ENCODE data around the gene ARHGAP6.

Gene ARHGAP6

DNA sequence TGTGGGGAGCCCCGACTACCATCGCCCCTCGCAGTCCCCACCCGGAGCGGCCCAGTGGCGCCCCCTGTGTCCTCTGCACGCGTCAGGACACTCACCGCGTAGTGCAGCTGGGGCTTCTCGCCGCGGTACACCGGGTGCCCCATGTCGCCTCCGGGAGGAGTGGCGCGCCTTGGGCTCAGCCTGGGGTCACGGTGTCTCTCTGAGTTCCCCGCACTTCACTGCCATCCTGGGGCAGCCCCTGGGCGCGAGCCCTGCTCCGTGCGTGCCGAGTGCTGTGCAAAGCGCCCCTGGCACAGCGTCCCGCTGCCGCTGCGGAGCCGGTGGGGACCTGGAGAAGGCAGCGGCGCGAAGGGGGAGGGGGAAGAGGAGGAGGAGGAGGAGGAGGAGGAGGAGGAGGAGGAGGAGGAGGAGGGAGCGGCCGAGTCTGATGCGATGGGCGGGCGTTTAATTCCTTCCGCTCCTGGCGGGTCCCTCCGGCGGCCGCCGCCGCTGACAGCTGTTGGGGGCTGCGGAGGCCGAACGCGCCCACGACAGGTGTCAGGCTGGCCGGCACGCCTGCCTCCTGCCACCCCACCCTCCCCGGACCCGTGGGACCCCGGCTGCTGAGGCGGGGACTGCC lies 238.2 kb downstream of the ARHGAP6 start:
- H2AFZ ChIP-seq (ENCODE audit: low read depth) = peak overlapping the region; percentile 75

GRCh38 chrX:11426712-11427452 lies 238.8 kb downstream of the ARHGAP6 start:
- H3K9ac ChIP-seq = peak overlapping the region; percentile 81
- H3K4me3 ChIP-seq (IDR thresholded peaks at IDR 0.05; ENCODE audit: insufficient read depth, low read depth, low read length) = peak overlapping the region; percentile 37
- H3K4me2 ChIP-seq = peak overlapping the region; percentile 82
- H3K27me3 ChIP-seq (ENCODE audit: insufficient read depth, low read depth) = no peaks in the 10 kb centered on the region
- H3K79me2 ChIP-seq (ENCODE audit: insufficient read depth, low read depth) = peaks cover 38% of the 10 kb centered on the region
- peak overlapping the region; percentile 75 for H2AFZ ChIP-seq (ENCODE audit: low read depth)
- H3K4me1 ChIP-seq (ENCODE audit: low read depth, poor library complexity, severe bottlenecking) = peaks cover 65% of the 10 kb centered on the region
- TF ChIP-seq CTCF (conservative IDR thresholded peaks at IDR 0.05; ENCODE audit: low read depth, low read length) = no peak; the same call in 1 of the 2 replicates
- H3K36me3 ChIP-seq (ENCODE audit: insufficient read depth) = no peaks in the 10 kb centered on the region
- H4K20me1 ChIP-seq (ENCODE audit: insufficient read depth) = no peaks in the 10 kb centered on the region
- peak overlapping the region; percentile 74 for H3K27ac ChIP-seq

More for the DNA sequence above, 238.2 kb downstream of the ARHGAP6 start:
- no peaks in the 10 kb centered on the region for H3K36me3 ChIP-seq (ENCODE audit: insufficient read depth)
- peak overlapping the region; percentile 37 for H3K4me3 ChIP-seq (IDR thresholded peaks at IDR 0.05; ENCODE audit: insufficient read depth, low read depth, low read length)
- H4K20me1 ChIP-seq (ENCODE audit: insufficient read depth) = no peaks in the 10 kb centered on the region
- no peaks in the 10 kb centered on the region for H3K27me3 ChIP-seq (ENCODE audit: insufficient read depth, low read depth)
- H3K79me2 ChIP-seq (ENCODE audit: insufficient read depth, low read depth) = peaks cover 31% of the 10 kb centered on the region
- peak overlapping the region; percentile 81 for H3K9ac ChIP-seq
- H3K27ac ChIP-seq = peak overlapping the region; percentile 74
- H3K4me2 ChIP-seq = peak overlapping the region; percentile 82; the same call in 1 of the 2 replicates
- peaks cover 58% of the 10 kb centered on the region for H3K4me1 ChIP-seq (ENCODE audit: low read depth, poor library complexity, severe bottlenecking)
- TF ChIP-seq CTCF (conservative IDR thresholded peaks at IDR 0.05; ENCODE audit: low read depth, low read length) = peak; percentile 66; the same call in 1 of the 2 replicates

DNA sequence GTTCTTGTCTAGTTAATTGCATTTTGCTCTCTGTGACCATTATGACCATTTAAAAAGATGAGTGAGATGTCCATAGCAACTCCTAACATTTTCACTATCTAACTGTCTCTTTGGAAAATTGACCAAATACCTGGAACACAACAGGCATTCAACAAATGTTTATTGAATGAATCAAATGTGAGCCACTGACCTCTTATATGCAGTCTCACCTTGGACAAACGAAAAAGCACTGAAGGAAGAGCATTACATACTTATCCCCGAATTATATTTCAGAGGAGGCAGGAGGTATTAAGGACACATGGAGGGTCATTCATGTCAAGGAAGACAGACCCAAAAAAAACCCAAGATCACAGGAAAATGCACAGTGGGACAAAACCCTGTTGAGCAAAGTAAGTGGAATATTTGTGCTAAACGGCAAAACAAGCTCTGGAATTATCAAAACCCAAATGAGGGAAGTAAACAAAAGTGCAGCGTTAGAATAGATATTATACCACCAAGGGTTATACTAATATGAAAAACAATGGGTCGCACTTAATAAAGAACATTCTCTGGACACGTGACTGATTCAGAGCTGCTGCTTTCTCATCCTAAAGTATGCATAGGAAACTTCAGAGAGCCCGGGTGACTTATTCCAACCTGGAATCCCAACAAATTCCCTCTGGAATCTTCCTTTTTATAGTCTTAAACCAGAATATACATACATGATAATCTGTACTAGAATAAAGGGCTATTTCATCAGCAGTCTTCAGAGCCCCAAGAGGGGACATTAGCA lies 240.6 kb downstream of the ARHGAP6 start:
- Histone ChIP-seq H3K9ac (no peak overlapping the region; the same call in 1 of the 2 replicates), H4K20me1 (ENCODE audit: insufficient read depth) (no peaks in the 10 kb centered on the region), H3K4me2 (peak overlapping the region; percentile 82), H3K4me1 (ENCODE audit: low read depth, poor library complexity, severe bottlenecking) (peaks cover 76% of the 10 kb centered on the region), H3K79me2 (ENCODE audit: insufficient read depth, low read depth) (peaks cover 52% of the 10 kb centered on the region), H3K27ac (peak overlapping the region; percentile 93), H3K36me3 (ENCODE audit: insufficient read depth) (no peaks in the 10 kb centered on the region), H3K27me3 (ENCODE audit: insufficient read depth, low read depth) (no peaks in the 10 kb centered on the region), H3K4me3 (IDR thresholded peaks at IDR 0.05; ENCODE audit: insufficient read depth, low read depth, low read length) (no peak overlapping the region), H2AFZ (ENCODE audit: low read depth) (no peak overlapping the region)
- TF ChIP-seq CTCF (conservative IDR thresholded peaks at IDR 0.05; ENCODE audit: low read depth, low read length) = no peak

GRCh38 chrX:11423949-11424348 lies 241.8 kb downstream of the ARHGAP6 start:
- Histone ChIP-seq H2AFZ (ENCODE audit: low read depth) (no peak overlapping the region), H3K27me3 (ENCODE audit: insufficient read depth, low read depth) (no peaks in the 10 kb centered on the region), H3K4me3 (IDR thresholded peaks at IDR 0.05; ENCODE audit: insufficient read depth, low read depth, low read length) (no peak overlapping the region), H3K4me1 (ENCODE audit: low read depth, poor library complexity, severe bottlenecking) (peaks cover 73% of the 10 kb centered on the region), H4K20me1 (ENCODE audit: insufficient read depth) (no peaks in the 10 kb centered on the region), H3K4me2 (peak overlapping the region; percentile 82), H3K27ac (peak overlapping the region; percentile 93), H3K9ac (peak overlapping the region; percentile 62), H3K36me3 (ENCODE audit: insufficient read depth) (no peaks in the 10 kb centered on the region), H3K79me2 (ENCODE audit: insufficient read depth, low read depth) (peaks cover 62% of the 10 kb centered on the region)
- TF ChIP-seq CTCF (conservative IDR thresholded peaks at IDR 0.05; ENCODE audit: low read depth, low read length) = no peak
